Measurements from ENCODE around the gene TXNL1.
"Not testable (repeated sequence)": the region's sequence is repeated elsewhere in the genome, so short reads cannot be mapped to it uniquely, and the experiment has no call there.

Gene TXNL1

DNA sequence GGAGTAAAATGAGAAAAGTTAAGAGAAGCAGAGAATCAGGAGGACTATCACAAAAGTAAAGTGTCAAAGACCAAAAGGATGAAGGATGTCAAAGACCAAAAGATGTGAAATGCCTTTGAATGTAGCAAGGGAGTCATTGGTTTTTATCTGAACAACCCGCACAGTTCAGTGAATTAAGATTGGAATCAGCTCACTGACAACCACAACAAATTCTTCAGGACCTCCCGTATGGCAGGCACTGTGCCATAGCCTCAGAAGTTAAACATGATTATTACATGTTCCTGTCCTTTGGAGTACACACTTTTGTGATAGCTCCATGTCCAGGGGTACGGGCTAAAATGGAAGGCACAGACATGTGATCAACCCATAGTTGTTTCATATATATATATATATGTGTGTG, 5.0 kb upstream of the TXNL1 start:
- no peak for DNase-seq

DNA sequence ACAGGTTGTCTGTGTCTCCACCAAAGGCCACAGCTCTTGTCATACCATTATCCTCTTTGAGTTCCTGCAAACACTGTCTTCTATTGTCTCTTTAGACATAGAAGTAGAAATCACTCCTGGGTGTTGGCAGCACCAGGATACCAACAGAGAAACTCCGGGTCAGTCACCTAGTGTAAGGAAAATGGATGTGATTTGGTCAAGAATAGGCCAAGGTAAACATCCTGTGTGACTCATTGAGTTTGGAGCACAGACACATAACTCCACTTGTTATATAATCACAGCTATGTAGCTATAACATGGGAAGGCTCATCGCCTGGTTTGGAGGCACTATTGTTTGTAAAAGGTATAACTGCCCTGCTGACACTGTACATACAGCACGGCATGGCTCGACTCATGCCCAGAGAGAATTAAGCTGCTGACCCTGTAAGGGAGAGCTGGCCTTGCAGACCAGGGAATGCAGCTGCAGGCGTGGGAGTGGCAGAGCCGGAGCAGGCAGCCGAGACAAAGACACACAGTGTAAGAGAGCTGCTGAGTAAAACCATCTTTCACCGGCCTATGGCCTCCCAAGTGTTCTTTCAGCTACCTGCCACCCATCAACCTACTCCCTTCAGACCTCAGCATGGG, 3.4 kb upstream of the TXNL1 start:
- DNase-seq, result no peak

GRCh38 chr18:56639571-56639970, 1.2 kb upstream of the TXNL1 start:
- no peak for DNase-seq

DNA sequence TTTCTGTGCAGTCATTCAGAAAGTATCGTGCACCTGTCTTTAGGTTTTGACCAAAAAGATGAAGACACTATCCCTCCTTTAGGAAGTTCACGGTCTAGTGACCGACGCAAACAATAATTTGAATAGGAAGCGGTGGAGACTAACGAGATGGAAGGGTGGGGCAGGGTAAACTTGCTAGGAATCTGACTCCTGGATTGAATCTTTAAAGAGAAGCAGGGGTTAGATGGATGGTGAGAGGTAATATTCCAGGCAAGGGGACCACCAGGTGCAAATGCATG, 651 bp upstream of the TXNL1 start:
- no peak for DNase-seq

DNA sequence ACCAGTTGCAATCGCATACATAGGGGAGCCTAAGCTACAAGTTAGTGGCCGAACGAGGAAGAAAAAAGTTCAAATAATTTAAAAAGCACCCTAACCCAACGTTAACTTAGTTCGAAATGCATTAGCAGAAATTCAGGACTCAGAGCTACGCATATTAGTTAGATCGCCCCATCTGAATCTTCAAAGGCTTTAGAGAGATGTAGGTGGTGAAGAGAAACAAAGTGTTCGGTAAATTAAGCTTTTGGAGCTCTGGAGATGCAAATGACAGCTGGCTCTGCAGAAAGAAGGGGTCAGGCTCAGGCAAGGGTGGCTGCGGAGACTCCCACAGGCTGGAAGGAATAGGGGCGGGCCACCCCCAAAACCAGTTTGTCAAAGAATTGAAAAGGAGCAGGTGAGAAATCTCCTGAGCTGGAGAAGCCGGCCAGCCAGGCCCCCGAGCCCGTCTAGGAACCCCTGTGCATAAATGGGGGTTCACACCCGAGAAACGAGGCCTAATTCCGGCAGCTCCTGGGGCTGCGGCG, 621 bp downstream of the TXNL1 start:
- DNase-seq, result no peak

GRCh38 chr18:56637176-56637575, 1.2 kb downstream of the TXNL1 start:
- DNase-seq, result no peak

DNA sequence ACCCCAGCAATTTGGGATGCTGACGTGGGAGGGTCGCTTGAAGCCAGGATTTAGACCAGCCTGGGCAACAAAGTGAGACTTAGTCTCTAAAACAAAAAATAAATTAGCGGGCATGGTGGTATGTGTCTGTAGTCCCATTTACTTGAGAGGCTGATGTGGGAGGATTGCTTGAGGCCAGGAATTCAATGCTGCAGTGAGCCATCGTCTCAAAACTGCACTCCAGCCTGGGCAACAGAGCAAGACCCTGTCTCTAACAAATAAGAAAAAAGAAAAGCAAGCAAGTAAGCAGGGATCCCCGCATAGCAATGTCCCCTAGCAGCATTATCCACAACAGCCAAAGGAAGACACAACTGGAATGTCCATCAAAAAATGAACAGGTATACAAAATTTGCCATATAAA, 3.4 kb downstream of the TXNL1 start:
- no peak for DNase-seq

GRCh38 chr18:56632070-56633022, 6.0 kb downstream of the TXNL1 start:
- DNase-seq, result no peak

DNA sequence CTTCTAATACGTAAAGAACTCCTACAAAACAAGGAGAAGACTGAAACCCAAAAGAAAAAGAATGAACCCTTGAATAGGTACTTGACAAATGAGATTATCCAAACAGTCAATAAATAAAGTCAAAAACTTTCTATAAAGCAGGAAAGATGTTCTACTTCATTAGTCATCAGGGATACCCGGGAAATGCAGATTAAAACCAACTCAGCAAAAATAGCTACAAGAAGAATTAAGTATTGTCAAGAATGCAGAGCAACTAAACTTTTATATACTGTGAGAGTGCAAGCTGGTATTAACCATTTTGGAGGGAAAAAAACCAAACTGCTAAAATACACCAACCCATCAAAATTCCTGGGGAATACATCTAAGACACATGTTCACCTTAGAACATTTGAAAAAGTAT, 10.4 kb downstream of the TXNL1 start:
- DNase-seq, result no peak

DNA sequence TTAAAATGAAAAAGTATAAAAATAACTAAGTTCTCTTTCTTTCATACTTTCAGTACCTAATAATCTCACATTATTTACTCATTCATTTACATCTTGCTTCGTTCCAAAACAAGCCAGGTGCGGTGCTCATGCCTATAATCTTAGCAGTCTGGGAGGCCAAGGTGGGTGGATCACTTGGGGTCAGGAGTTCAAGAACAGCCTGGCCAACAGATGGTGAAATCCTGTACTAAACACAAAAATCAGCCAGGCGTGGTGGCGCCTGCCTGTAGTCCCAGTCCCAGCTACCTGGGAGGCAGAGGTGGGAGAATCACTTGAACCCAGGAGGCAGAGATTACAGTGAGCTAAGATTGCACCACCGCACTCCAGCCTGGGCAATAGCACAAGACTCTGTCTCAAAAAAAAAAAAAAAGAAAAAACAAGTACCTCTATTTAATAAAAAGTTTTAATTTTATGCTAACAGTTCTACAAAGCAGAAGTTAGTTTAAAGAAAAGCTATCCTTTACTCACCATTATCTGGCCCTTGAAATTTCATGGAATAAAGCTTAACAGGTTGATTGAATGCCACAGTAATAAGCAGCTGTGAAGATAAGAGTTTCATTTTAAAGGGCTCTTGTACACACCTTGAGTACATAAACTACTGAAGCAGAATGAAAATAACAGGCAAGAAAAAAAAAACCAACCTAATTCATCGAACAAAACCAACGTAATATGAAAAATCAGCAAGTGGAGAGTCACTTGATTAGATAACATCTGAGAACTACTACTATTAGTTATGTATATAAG, 22.5 kb downstream of the TXNL1 start:
- DNase-seq, result no peak

- DNase-seq, result no peak
Observed at GRCh38 chr18:56606618-56607017, 31.8 kb downstream of the TXNL1 start.

GRCh38 chr18:56598422-56598821, 40.0 kb downstream of the TXNL1 start:
- DNase-seq, result no peak

DNA sequence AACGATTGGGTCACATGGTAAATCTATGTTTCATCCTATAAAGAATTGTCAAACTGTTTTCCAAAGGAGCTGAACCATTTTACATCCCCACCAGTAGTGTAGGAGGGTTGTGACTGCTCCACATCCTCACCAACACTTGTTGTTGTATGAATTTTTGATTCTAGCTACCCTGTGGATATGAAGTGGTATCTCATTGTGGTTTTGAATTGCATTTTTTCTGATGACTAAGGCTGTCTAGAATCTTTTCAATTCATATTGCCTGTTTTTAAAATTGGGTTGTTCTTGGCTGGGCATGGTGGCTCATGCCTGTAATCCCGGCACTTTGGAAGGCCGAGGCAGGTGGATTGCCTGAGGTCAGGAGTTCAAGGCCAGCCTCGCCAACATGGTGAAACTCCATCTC, 44.5 kb downstream of the TXNL1 start:
- DNase-seq, result no peak

DNA sequence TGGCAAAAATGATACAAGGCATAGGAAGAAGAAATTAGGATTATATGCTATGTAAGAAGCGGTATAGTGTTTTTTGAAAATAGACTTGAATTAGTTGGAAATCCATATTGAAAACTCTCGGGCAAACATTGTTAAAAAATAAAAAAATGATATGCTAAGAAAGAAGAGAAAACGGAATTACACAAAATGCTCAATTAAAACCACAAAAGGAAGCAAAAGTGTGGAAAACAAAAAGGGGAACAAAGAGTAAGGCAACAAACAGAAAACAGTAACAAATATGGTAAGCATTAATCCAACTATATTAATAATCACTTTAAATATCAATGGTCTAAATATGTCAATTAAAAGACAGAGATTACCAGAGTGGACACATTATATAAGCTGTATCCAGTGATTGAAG, 58.4 kb downstream of the TXNL1 start:
- no peak for DNase-seq

GRCh38 chr18:56579451-56579850, 58.9 kb downstream of the TXNL1 start:
- no peak for DNase-seq

DNA sequence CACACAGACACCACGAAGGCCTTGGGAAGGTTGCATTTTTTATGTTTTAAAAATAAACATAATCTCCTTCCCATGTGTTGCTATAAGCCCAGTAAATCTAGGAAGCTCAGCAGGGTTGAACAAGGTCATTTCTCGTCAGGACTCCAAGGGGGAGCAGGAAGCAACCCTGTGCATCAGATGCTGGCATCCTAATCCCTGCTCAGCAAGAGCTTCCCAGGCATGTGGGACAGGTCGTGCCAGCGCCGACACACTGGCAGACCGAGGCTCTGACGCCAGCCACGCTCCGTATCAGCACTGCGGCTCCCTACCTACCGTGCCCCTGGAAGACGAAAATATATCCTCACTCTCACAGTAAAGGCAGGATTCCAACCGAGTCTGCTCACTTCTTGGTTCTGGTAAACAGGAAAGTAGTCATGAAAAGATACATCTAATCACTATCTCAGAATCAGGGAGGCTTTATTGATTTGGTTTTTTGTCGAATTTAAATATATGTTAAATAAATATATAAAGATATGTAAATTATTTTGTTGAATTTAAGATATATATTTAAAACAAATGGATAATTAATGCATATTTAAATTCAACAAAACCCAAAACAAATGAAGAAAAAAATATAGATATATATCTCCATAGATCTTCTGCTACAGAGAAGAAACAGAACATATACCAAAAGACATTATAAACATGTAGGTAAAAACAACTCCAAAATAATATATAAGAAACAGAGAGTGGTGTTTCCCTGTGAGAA, 61.4 kb downstream of the TXNL1 start:
- no peak for DNase-seq

GRCh38 chr18:56575819-56576663, 62.4 kb downstream of the TXNL1 start:
- no peak for DNase-seq

DNA sequence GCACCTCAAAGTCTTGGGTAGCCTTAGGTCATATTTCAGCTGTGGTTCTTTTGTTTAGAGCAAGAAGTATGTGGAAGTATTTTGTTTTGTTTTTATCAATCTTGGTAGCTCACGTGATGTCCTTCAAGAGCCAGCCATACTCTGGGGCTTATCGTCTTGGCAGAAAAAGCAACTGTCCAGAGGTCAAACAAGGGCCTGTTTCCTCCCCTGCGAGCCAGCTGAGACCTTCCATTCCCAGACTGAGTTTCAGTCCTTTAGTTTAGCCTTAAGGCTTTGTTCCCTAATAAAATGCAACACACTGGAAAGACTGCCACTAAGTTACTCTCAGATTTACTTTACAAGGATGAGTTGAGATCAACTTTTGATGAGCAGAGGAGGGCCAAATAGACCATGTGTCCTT, 63.5 kb downstream of the TXNL1 start:
- DNase-seq, result no peak

DNA sequence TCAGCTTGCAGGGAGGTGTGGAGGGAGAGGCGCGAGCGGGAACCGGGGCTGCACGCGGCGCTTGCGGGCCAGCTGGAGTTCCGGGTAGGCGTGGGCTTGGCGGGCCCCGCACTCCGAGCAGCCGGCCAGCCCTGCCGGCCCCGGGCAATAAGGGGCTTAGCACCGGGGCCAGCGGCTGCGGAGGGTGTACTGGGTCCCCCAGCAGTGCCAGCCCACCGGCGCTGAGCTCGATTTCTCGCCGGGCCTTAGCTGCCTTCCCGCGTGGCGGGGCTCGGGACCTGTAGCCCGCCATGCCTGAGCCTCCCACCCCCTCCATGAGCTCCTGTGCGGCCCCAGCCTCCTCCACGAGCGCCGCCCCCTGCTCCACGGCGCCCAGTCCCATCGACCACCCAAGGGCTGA, 66.1 kb downstream of the TXNL1 start:
- not testable (repeated sequence) for DNase-seq

DNA sequence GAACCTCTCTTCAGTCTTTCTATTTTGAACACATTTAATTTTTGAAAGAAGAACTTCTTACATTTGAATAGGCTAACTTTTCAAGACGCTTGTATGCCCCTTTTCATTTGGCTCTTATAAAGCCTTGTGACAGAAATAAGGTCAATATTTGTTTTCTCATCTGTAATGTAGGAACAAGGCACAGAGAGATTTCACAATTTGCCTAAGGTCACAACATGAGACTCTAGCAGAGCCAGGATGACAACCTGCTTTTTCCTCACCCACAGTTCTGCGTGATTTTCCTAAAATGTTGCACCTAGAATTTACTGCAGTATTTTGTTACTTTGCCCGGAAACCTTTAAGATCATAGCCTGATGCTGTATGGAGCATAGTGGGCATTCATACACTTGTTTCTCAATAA, 67.4 kb downstream of the TXNL1 start:
- DNase-seq, result no peak

DNA sequence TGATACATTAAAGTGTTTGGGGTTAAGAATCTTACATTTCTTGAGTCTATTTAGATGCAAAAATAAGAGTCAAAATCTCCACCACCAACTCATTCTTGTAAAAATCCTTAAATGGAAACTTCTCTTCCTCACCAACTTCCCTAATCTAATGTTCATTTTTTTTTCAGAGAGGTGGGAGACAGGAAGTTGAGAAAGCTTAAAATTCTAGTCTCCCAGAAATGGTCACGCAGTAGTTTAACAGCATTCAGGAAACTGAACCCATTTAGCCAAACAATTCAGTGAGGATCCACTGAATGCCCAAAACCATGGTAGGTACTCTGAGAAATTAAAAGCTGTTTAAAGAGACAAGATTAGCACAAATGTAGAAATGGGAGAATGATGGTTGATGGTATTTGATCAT, 69.0 kb downstream of the TXNL1 start:
- DNase-seq, result no peak

DNA sequence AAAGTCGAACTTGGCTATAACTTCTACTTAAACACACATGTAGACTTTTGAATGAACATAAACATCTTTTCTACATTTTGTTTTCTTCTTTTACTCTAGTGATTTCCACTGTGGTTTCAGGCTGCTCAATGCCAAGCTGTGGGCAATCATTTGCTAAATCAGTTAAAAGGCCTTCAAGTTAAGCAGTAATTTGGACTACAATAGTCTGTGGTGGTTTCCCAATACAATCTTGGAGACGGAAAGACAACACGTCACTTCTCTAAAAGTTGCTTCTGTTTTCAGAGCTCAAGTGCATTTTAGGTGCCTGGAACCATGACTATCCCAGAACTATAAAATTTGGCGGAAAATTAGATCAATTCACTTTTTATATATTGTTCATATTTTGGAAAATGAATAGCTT, 69.4 kb downstream of the TXNL1 start:
- no peak for DNase-seq
